HG03175 (cell line): ENCODE measurements around the gene SRD5A1.

Experiments used
- ATAC-seq: cut with Tn5 transposase; IDR thresholded peaks from one replicate; pipeline ENCODE4 v1.9.1; 2021; ENCODE audit warnings: mild to moderate bottlenecking, moderate library complexity; ENCODE audit not compliant: unreplicated experiment

SRD5A1 gene

GRCh38 chr5:6603643-6604042 is 29.6 kb upstream of the SRD5A1 start:
- no peak for ATAC-seq

- no peak for ATAC-seq
Measured at GRCh38 chr5:6604341-6604740, 28.9 kb upstream of the SRD5A1 start.

- ATAC-seq, result no peak
Measured at GRCh38 chr5:6604946-6605345, 28.3 kb upstream of the SRD5A1 start.

GRCh38 chr5:6606884-6607558 is 26.2 kb upstream of the SRD5A1 start:
- ATAC-seq, result no peak

GRCh38 chr5:6607559-6607936 is 25.7 kb upstream of the SRD5A1 start:
- ATAC-seq, result no peak

GRCh38 chr5:6608016-6608415 is 25.2 kb upstream of the SRD5A1 start:
- no peak for ATAC-seq

GRCh38 chr5:6611334-6612256 is 21.6 kb upstream of the SRD5A1 start:
- no peak for ATAC-seq

- ATAC-seq, result no peak
Measured at GRCh38 chr5:6615034-6615815, 18.0 kb upstream of the SRD5A1 start.

- ATAC-seq, result no peak
Measured at GRCh38 chr5:6616632-6617031, 16.6 kb upstream of the SRD5A1 start.

- ATAC-seq, result no peak
Measured at GRCh38 chr5:6623228-6623627, 10.0 kb upstream of the SRD5A1 start.

- ATAC-seq, result no peak
Measured at GRCh38 chr5:6623941-6624340, 9.3 kb upstream of the SRD5A1 start.

- no peak for ATAC-seq
Measured at GRCh38 chr5:6626508-6626907, 6.7 kb upstream of the SRD5A1 start.

- ATAC-seq, result no peak
Measured at GRCh38 chr5:6631441-6631840, 1.8 kb upstream of the SRD5A1 start.

- ATAC-seq, result peak; percentile 19
Measured at GRCh38 chr5:6632324-6632887, 834 bp upstream of the SRD5A1 start.

- peak; percentile 57 for ATAC-seq
Measured at GRCh38 chr5:6633469-6634245, 417 bp downstream of the SRD5A1 start.

- no peak for ATAC-seq
Measured at GRCh38 chr5:6634306-6634705, 1.1 kb downstream of the SRD5A1 start.

GRCh38 chr5:6634788-6635430 is 1.7 kb downstream of the SRD5A1 start:
- no peak for ATAC-seq

- no peak for ATAC-seq
Measured at GRCh38 chr5:6636293-6636692, 3.1 kb downstream of the SRD5A1 start.

- ATAC-seq, result no peak
Measured at GRCh38 chr5:6637022-6637421, 3.8 kb downstream of the SRD5A1 start.

GRCh38 chr5:6637590-6637989 is 4.3 kb downstream of the SRD5A1 start:
- no peak for ATAC-seq
